GM12865 (cell line): Measurements from ENCODE around the gene GSTM3.
"Not testable (repeated sequence)": the region's sequence is repeated elsewhere in the genome, so short reads cannot be mapped to it uniquely, and the experiment has no call there.

Experiments
- DNase-seq: peaks from one replicate; pipeline ENCODE4 v3.0.0; 2010; ENCODE audit warnings: low read depth
- H3K4me3 ChIP-seq: 2 replicates; pipeline ENCODE4 v1.5.1; 2011; ENCODE audit warnings: mild to moderate bottlenecking, low read depth, low read length, control low read depth
- CTCF ChIP-seq: IDR thresholded peaks from 2 replicates; pipeline ENCODE4 v1.5.1; 2011; ENCODE audit warnings: low read length, control low read depth, low read depth, inconsistent platforms; ENCODE audit not compliant: insufficient read depth; ENCODE audit errors: missing control alignments

GSTM3 gene

GRCh38 chr1:109751531-109752260 lies 10.9 kb upstream of the GSTM3 start:
- no peak for TF ChIP-seq CTCF
- DNase-seq = no peak
- H3K4me3 ChIP-seq = no peak overlapping the region

GRCh38 chr1:109750920-109751319 lies 10.1 kb upstream of the GSTM3 start:
- no peak for TF ChIP-seq CTCF
- DNase-seq = no peak
- H3K4me3 ChIP-seq = no peak overlapping the region

- DNase-seq = no peak
- TF ChIP-seq CTCF = no peak
- H3K4me3 ChIP-seq = no peak overlapping the region
These were observed 9.5 kb upstream of the GSTM3 start for GRCh38 chr1:109750241-109750882.

- DNase-seq = no peak
- TF ChIP-seq CTCF = no peak
- H3K4me3 ChIP-seq = no peak overlapping the region
These were observed 8.4 kb upstream of the GSTM3 start for GRCh38 chr1:109749221-109749620.

GRCh38 chr1:109748311-109748710 lies 7.5 kb upstream of the GSTM3 start:
- DNase-seq, H3K4me3 ChIP-seq: not testable (repeated sequence)

- DNase-seq = peak; percentile 68
- no peak for TF ChIP-seq CTCF
- H3K4me3 ChIP-seq = peak overlapping the region; percentile 54
These were observed 862 bp downstream of the GSTM3 start for GRCh38 chr1:109739738-109740614.

GRCh38 chr1:109733236-109733870 lies 7.5 kb downstream of the GSTM3 start:
- H3K4me3 ChIP-seq = no peak overlapping the region
- DNase-seq = no peak
- no peak for TF ChIP-seq CTCF
